Lung (tissue), 12 donors: Measurements from ENCODE around the gene NADK2. TPM values are rescaled to one million over a fixed set of nuclear protein-coding genes. Genes with fewer than 3 reads are reported as not detected.

Experiments used
- ATAC-seq: fragments of 200-7000 bp; cut with Tn5 transposase; one replicate; pipeline ENCODE4 v1.9.1; 2020; ENCODE audit warnings: moderate number of reproducible peaks; ENCODE audit not compliant: insufficient read depth, low FRiP score
- DNase-seq, 3 donors: peaks; one replicate each; pipeline ENCODE4 v3.0.0-alpha.2; 2013 to 2017
- H3K27ac ChIP-seq, 2 donors: one replicate each; pipeline ENCODE4 v1.5.1; 2013; ENCODE audit warnings: mild to moderate bottlenecking in 2 of 2, moderate library complexity in 2 of 2, control low read depth in 1 of 2, inconsistent platforms in 1 of 2, low read depth in 1 of 2, low read length in 1 of 2
- H3K27me3 ChIP-seq, 3 donors: one replicate each; pipeline ENCODE4 v1.5.1; 2013; ENCODE audit warnings: low read length in 2 of 3; ENCODE audit not compliant: control insufficient read depth in 3 of 3, insufficient read depth in 3 of 3
- H3K36me3 ChIP-seq, 4 donors: one replicate each; pipeline ENCODE4 v1.5.1; 2013; ENCODE audit warnings: low read length in 4 of 4, mild to moderate bottlenecking in 1 of 4, moderate library complexity in 1 of 4; ENCODE audit not compliant: control insufficient read depth in 4 of 4, insufficient read depth in 4 of 4
- H3K4me1 ChIP-seq, 5 donors: one replicate each; pipeline ENCODE4 v1.5.1; 2013; ENCODE audit warnings: low read length in 5 of 5, mild to moderate bottlenecking in 2 of 5, moderate library complexity in 1 of 5; ENCODE audit not compliant: control insufficient read depth in 5 of 5, insufficient read depth in 5 of 5
- H3K4me3 ChIP-seq: one replicate; pipeline ENCODE4 v1.5.1; 2013; ENCODE audit warnings: mild to moderate bottlenecking, control low read depth, moderate library complexity
- H3K9ac ChIP-seq, 2 donors: one replicate each; pipeline ENCODE4 v1.5.1; 2013; ENCODE audit warnings: low read length in 2 of 2, control low read depth in 1 of 2; ENCODE audit not compliant: insufficient read depth in 1 of 2
- H3K9me3 ChIP-seq, 4 donors: one replicate each; pipeline ENCODE4 v1.5.1; 2013; ENCODE audit warnings: low read length in 3 of 4, mild to moderate bottlenecking in 1 of 4, moderate library complexity in 1 of 4; ENCODE audit not compliant: control insufficient read depth in 4 of 4, insufficient read depth in 3 of 4
- WGBS, 2 donors: extraction: QIAGEN DNeasy Blood & Tissue Kit; methylation state at CpG; one replicate each; pipeline ENCODE4 v1.1.7; 2013; 5-methylcytosine and 5-hydroxymethylcytosine counted together
- polyA plus RNA-seq, 2 donors: library from polyadenylated mRNA; stranded (reverse); fragments of 200-250 nt; gene quantifications; one replicate each; pipeline ENCODE4 v1.2.1, GENCODE V29; 2013
- total RNA-seq, 2 donors: library from RNA; depleted of rRNA in 1 of 2; stranded (reverse); fragments of >200 nt in 1 of 2; gene quantifications; one replicate each; pipeline ENCODE4 v1.2.1, GENCODE V29; 2014 to 2021
- TF ChIP-seq, protein P1 (sequence below): IDR thresholded peaks from 2 replicates; pipeline ENCODE4 v1.5.1; 2012; ENCODE audit warnings: mild to moderate bottlenecking; ENCODE audit errors: control extremely low read depth, extremely low read depth
- donor health status: control.
- donor health status: control.
- donor health status: Bipolar disorder and iron deficiency.
- donor health status: healthy.
- donor health status: DM: yes; HTN: yes; CAD: no.

Gene NADK2
- total and polyA plus RNA-seq, 4 donors: 8.4 to 37.9 (median 16.2) TPM

GRCh38 chr5:36246036-36246800, 4.5 kb upstream of the NADK2 start:
- Histone ChIP-seq H3K9me3 (no peaks in the 10 kb centered on the region), H3K27ac (no peak overlapping the region), H3K36me3 (no peaks in the 10 kb centered on the region), H3K9ac (no peak overlapping the region), H3K27me3 (no peaks in the 10 kb centered on the region), H3K4me3 (no peak overlapping the region), H3K4me1 (peaks cover 0 to 4% (median 2%) of the 10 kb centered on the region in 5 donors)
- DNase-seq: no peak
- WGBS, 2 donors: 94 to 96% methylated on average over 10 of the region's 10 CpGs
- ATAC-seq: no peak
- TF ChIP-seq, protein P1, sequence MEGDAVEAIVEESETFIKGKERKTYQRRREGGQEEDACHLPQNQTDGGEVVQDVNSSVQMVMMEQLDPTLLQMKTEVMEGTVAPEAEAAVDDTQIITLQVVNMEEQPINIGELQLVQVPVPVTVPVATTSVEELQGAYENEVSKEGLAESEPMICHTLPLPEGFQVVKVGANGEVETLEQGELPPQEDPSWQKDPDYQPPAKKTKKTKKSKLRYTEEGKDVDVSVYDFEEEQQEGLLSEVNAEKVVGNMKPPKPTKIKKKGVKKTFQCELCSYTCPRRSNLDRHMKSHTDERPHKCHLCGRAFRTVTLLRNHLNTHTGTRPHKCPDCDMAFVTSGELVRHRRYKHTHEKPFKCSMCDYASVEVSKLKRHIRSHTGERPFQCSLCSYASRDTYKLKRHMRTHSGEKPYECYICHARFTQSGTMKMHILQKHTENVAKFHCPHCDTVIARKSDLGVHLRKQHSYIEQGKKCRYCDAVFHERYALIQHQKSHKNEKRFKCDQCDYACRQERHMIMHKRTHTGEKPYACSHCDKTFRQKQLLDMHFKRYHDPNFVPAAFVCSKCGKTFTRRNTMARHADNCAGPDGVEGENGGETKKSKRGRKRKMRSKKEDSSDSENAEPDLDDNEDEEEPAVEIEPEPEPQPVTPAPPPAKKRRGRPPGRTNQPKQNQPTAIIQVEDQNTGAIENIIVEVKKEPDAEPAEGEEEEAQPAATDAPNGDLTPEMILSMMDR: no peak

- Histone ChIP-seq H3K4me3 (no peak overlapping the region), H3K9ac (no peak overlapping the region), H3K27ac (no peak overlapping the region), H3K36me3 (no peaks in the 10 kb centered on the region), H3K4me1 (peaks cover 2 to 20% (median 14%) of the 10 kb centered on the region in 5 donors), H3K9me3 (no peaks in the 10 kb centered on the region), H3K27me3 (no peaks in the 10 kb centered on the region)
- TF ChIP-seq, protein P1: no peak
- no peak for ATAC-seq
- DNase-seq: no peak
- 72 to 85% methylated on average over 3 of the region's 3 CpGs for WGBS, 2 donors
Observed at GRCh38 chr5:36244076-36244475, 2.4 kb upstream of the NADK2 start.

DNA sequence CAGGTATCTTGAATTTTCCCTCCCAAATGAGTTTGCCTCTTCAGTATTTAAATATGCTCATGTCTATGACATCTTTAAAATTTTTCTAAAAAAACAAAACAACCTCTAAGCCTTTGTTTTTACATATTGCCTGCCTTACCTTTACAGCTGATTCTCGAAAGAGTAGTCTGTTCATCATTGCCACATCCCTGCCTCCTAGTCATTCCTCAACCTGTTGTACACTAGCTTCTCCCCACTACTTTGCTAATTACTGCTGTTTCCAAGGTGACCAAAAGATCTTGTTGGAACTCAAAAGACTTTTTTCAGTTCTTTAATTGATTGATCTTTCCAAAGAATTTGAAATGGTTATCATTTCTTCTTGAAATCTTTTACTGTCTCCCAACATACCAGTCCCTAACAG, 1.9 kb upstream of the NADK2 start:
- H3K9ac ChIP-seq: no peak overlapping the region
- ATAC-seq (no peak), DNase-seq (no peak)
- no peak overlapping the region for H3K27ac ChIP-seq
- no peaks in the 10 kb centered on the region for H3K9me3 ChIP-seq
- peaks cover 2 to 25% (median 14%) of the 10 kb centered on the region in 5 donors for H3K4me1 ChIP-seq
- H3K27me3 ChIP-seq: no peaks in the 10 kb centered on the region
- TF ChIP-seq, protein P1: no peak
- 93 to 96% methylated on average over 1 of the region's 1 CpG for WGBS, 2 donors
- H3K36me3 ChIP-seq: no peaks in the 10 kb centered on the region
- H3K4me3 ChIP-seq: no peak overlapping the region
